Measurements from ENCODE around the gene GNL1.
A peak's percentile ranks its signal among the peaks of the same experiment; 100 is the strongest.
"Not testable (repeated sequence)": the region's sequence is repeated elsewhere in the genome, so short reads cannot be mapped to it uniquely, and the experiment has no call there.

The GNL1 gene

DNA sequence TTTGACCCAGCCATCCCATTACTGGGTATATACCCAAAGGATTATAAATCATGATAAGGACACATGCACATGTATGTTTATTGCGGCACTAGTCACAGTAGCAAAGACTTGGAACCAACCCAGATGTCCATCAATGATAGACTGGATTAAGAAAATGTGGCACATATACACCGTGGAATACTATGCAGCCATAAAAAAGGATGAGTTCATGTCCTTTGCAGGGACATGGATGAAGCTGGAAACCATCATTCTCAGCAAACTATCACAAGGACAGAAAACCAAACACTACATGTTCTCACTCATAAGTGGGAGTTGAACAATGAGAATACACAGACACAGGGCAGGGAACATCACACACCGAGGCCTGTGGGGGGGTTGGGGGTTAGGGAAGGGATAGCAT, 29.8 kb downstream of the GNL1 start:
- not testable (repeated sequence) for DNase-seq

DNA sequence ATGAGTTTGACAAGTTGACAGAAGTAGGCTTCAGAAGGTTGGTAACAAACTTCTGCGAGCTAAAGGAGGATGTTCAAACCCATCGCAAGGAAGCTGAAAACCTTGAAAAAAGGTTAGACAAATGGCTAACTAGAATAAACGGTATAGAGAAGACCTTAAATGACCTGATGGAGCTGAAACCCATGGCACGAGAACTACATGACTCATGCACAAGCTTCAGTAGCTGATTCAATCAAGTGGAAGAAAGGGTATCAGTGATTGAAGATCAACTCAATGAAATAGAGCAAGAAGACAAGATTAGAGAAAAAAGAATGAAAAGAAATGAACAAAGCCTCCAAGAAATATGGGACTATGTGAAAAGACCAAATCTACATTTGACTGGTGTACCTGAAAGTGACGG, 34.3 kb downstream of the GNL1 start:
- DNase-seq, result not testable (repeated sequence)

DNA sequence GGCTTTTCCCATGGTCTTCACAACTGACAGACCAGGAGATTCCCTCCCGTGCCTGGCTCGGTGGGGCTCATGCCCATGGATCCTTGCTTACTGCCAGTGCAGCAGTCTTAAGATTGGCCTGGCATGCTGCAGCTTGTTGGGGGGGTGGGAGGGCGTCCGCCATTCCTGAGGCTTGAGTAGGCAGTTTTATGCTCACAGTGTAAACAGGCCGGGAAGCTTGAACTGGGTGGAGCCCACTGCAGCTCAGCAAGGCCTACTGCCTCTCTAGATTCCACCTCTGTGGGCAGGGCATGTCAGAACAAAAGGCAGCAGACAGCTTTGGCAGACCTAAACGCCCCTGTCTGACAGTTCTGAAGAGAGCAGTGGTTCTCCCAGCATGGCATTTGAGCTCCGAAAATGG, 35.2 kb downstream of the GNL1 start:
- not testable (repeated sequence) for DNase-seq

DNA sequence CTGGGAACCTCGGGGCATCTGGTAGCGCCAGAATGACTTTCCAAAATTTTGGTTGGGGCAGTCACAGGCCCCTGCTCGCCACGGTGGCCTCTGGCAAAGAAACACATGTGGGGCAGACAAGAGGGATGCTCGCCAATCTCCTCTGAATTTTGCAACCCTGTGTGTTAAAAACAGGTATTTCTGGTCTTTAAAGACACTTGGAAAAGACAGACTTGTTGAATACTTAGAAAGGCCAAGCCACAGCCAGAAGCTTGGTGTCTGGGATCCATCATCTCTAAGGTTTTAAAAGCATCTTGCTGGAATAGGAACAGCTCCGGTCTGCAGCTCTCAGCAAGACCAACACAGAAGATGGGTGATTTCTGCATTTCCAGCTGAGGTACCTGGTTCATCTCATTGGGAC, 35.8 kb downstream of the GNL1 start:
- no peak for DNase-seq

DNA sequence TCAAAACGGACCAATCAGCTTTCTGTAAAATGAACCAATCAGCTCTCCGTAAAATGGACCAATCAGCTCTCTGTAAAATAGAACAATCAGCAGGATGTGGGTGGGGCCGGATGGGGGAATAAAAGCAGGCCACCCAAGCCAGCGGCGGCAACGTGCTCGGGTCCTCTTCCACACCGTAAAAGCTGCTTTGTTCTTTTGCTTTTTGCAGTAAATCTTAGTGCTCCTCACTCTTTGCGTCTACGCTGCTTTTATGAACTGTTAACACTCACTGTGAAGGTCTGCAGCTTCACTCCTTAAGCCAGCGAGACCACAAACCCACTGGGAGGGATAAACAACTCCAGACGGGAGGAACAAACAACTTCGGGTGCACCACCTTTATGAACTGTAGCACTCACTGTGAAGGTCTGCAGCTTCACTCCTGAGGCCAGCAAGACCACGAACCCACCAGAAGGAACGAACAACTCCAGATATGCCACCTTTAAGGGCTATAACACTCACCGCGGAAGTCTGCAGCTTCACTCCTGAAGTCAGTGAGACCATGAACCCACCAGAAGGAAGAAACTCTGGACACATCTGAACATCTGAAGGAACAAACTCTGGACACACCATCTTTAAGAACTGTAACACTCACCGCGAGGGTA, 37.7 kb downstream of the GNL1 start:
- not testable (repeated sequence) for DNase-seq

DNA sequence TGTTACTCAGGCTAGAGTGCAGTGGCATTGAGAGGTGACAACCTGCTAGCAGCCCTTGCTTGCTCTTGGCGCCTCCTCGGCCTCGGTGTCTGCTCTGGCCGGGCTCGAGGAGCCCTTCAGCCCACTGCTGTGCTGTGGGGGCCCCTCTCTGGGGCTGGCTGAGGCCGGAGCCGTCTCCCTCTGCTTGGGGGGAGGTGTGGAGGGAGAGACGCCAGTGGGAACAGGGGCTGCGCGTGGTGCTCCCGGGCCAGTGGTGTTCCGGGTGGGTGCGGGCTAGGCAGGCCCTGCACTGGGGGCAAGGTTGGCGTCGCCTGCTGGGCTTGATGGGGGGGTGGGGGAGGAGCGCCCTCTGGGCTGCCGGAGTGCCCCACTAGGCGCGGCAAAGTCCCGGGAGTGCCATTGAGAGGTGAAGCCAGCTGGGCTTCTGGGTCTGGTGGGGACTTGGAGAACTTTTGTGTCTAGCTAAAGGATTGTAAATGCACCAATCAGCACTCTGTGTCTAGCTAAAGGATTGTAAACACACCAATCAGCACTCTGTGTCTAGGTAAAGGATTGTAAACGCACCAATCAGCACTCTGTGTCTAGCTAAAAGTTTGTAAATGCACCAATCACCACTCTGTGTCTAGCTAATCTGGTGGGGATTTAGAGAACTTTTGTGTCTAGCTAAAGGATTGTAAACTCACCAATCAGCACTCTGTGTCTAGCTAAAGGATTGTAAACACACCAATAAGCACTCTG, 38.4 kb downstream of the GNL1 start:
- DNase-seq, result not testable (repeated sequence)

DNA sequence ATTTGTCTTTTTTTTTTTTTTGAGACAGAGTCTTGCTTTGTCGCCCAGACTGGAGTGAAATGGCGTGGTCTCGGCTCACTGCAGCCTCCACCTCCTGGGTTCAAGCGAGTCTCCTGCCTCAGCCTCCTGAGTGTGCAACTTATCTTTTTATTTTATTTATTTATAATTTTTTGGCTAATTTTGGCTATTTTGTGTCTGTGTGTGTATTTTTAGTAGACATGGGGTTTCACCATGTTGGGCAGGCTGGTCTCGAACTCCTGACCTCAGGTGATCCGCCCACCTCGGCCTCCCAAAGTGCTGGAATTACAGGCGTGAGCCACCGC, 39.6 kb downstream of the GNL1 start:
- DNase-seq, result not testable (repeated sequence)

DNA sequence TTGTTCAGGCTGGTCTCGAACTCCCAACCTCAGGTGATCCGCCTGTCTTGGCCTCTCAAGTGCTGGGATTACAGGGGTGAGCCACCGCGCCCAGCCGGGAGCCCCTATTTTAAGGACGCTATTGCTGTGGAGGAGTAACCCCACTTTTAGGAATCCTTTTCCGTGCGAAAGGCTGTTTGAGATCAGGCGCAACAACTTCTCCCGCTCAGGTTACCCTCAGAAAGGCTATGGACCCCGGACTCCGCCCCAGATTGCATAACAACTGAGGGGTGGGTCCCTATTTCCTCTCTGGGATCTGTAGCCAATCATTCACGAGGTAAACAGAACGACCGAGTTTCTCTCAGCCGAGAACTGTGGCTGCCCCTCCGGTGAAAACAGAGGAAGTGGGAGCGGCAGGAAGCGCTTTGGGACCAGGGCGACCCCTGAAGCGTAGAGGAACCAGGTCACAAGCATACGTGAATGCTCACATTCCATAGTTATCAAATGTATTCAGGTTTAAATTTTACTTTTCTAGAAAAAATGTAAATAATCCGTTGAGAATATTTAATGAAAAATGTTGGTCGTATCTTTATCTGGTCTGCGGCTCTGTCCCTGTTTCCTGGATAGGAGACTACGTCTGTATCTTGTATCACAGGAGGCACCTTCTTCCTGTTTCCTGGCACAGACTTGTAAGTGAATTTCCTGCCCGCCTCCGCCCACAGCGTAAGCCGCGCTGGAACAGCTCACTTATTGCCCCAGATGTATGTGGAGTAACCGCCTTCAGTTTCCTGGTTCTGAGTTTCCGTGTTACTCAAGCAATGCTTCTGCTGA, 40.1 kb downstream of the GNL1 start:
- peak; percentile 95 for DNase-seq

DNA sequence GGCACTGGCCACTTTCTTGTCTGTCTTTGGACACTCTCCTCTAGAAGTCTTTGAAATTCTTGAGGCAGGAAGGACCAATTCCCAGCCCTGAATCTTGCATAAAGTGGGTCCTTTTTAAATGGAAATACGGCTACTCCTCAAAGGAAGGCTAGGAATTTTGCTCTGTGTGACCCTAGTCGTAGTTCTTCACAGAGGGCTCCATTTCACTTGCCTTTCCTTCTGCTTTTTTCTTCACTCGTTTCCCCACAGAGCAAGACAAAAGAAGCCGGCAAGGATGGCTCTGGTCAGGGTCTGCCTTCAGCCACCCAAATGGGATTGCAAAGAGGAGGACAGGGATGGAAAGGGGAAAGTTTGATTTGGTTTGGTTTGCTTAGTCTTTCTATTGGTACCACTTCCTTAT, 41.2 kb downstream of the GNL1 start:
- DNase-seq, result no peak

DNA sequence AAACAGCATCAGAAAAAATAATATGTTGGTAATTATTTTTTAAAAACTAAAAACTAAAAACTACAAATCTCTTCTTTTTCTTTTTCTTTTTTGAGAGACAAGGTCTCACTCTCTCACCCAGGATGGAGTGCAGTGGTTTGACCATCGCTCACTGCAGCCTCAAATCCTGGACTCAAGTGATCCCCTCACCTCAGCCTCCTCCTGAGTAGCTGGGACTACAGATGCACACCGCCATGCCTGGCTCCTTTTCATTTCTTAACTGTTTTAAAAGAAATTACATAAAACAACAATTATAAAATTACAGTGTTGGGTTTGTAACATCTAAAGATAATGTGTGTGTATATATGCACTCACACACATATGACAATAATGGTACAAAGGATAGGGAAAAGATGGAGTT, 42.8 kb downstream of the GNL1 start:
- no peak for DNase-seq

DNA sequence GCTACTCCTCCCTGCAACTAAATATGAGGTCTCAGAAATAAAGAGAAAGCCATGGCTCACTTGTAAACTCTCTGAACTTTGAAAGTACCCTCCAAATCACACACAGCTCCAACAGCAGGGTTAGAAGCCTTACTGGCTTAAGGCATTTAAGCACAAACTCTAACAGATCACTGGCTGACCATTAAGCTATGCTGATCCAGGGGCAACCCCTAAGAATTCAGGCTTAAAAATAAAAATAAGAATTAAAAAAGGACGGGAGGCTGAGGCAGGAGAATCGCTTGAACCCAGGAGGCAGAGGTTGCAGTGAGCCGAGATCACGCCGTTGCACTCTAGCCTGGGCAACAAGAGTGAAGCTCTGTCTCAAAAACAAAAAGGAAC, 45.1 kb downstream of the GNL1 start:
- DNase-seq, result no peak

DNA sequence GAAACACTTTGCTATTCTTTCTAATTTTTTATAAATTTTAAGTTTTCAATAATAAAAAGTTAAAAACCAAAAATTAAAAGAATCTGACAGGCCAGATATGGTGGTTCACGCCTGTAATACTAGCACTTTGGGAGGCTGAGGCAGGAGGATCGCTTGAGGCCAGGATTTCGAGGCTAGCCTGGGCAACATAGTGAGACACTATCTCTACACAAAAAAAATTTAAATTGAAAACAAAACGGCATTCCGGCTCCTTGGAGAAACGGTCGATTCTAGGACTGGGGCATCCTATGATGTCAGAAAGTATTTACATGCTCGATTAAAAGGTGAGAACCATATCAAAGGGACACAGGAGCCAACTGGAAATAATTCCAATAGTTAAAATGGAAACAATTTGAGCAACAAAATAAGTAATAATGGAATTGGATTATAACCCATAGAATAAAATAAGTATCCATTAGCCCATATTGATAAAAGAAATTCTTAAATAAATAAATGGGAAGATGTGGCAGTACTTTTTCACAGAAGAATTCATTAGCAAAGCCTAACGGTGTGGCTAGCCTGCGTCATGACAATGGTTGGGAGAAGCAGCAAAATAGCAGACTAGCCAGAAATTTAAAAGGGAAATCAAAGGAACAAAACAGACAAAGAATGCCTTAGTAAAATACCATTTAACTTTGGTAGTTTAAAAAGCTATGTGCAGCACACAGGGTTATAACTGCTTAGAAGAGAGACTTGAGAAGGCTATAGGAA, 45.7 kb downstream of the GNL1 start:
- DNase-seq, result no peak

DNA sequence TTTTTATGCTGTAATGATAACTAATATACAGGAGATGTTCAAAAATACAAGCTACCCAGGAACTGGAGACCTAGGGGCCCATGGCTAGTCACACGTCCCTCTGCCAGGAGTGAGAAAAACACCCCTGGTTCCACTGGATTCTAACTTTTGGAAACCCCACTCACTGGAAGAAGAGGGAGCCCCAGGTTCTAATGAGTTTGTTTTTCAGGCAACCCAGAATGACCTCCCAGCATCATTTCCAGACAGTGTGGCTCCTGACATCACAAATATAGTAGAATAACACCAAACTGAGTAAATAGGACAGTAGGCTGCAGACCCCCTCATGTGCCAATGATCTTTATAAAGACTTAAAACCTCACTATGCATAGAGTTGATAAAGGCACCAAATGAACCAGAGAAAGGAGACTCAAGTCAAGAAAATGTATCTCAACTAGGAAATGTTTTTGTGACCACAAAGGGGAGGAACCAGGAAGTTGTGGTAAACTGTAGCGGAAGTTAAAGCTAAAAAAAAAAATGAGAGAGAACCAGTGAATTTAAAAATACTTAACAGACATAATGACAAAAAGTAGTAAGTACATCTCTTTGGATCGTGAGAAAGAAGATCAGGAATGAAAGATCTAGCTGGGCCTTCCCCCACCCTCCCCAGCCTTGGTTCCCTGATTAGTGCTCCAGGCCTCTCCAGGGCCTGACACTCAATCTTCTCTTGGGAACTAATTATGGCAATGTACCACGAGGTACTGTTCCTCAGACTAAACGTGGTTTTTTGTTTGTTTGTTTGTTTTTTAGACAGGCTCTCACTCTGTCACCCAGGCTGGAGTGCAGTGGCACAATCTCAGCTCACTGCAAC, 47.2 kb downstream of the GNL1 start:
- no peak for DNase-seq

DNA sequence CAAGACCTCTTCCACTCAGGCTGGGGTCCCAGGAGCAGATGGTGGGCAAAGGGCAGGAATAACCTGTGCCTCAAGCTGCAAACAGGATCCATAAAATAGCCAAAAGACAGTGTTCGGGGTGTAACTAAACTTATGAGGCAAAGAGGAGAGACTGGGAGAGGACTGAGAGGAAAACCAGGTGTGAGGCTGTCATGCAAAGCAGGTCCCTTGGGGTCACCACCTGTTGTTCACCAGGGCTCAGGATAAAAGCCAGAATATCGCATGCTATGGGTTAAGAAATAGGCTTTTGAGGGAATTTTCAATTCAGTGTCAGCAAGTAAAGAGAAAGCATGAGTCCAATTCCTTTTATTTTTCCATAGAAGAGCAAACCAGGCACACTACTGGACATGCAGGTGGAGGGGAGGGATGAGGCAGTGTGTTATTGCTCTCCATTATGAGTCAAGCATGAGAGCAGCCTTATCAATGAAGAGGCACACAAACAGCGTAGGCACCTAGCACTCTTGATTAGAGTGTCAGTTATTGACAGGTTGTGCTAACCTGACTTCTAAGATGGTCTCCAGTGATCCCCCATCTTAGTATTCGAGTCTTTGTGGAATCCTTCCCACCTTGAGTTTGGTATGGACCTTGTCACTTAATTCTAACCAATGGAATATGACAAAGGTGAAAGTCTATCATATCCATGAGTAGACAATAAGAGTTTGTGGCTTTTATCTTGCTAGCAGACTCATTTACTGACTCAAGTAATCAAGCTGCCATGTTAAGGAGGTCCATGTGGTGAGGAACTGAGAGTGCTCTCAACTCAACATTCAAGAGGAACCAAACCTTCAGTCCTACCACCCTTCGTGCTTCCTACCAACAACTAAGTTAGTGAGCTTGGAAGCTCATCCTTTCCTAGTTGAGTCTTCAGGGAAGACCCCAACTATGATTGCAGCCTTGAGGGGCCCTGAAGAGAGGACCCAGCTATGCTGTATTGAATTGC, 48.2 kb downstream of the GNL1 start:
- DNase-seq, result no peak

DNA sequence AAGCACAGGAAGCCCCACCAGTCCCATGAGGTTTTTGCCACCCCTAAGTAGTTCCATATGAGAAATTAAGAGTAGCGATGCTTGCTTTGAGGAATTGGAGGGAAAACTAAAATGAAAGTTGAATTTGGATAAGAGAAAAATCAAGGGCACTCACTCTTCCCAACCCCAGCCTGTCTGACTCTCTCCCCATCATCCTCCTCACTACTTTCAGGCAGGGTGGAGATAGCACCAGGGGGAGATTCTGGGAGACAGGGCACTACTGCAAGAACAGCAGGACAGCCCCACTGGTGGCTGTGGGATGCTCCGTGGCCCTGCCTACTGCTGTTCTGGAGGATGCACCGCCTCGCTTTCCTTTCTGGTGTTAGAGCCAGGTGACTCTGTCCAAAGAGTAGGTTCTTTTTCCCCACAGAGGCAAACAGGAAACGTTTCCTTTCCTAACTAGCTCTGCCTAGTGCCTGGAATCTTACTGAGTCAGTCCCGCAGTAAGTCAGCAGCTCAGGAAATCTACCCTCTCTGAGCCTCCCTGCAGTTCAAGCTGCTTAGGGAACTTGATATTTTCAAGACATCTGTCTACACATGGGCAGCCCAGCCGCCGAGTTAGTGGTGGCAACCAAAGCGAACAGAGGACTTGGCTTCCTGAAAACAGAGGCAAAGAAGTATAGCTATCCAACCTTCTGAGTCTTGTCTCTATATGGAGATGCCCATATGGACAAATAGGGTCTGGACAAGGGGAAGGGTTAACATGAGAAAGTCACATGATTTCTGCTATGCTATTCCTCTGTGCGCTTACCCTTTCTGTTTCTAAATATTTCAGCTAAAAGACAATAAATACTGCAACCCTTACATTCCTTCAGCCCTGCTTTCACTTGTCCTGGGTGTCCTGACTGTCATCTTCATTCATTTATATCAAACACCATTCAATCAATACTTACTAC, 55.6 kb downstream of the GNL1 start:
- DNase-seq, result no peak

DNA sequence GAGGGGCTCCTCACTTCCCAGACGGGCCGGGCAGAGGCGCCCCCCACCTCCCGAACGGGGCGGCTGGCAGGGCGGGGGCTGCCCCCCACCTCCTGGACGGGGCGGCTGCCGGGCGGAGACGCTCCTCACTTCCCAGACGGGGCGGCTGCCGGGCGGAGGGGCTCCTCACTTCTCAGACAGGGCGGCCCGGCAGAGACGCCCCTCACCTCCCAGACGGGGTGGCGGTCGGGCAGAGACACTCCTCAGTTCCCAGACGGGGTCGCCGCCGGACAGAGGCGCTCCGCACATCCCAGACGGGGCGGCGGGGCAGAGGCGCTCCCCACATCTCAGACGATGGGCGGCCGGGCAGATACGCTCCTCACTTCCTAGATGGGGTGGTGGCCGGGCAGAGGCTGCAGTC, 57.6 kb downstream of the GNL1 start:
- DNase-seq, result not testable (repeated sequence)

DNA sequence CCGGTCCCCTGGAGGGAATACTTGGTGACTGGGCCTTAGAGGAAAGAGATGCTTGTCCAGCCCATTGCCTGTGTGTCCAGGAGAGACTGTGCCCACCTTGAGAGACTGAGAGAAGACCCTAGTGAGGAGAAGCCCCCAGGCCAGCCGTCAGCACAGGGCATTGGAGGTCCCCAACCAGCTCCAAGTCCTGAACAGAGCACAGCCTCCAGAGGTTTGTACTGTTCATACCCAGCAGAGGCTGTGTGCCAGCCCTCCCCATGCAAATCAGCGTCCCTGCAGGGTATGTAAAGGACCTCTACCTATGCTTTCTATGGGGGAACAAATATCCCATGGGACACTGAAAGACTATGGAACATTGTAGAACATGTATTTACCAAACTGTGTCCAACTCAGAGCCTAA, 58.6 kb downstream of the GNL1 start:
- no peak for DNase-seq

DNA sequence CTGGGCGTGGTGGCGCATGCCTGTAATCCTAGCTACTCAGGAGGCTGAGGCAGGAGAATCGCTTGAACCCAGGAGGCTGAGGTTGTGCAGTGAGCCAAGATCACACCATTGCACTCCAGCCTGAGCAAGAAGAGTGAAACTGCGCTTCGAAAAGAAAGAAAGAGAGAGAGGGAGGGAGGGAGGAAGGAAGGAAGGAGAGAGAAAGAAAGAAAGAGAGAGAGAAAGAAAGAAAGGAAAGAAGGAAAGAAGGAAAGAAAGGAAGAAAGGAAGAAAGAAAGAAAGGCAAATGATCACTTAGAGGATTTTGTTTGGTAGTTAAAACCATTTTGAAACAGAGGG, 59.1 kb downstream of the GNL1 start:
- DNase-seq, result not testable (repeated sequence)

DNA sequence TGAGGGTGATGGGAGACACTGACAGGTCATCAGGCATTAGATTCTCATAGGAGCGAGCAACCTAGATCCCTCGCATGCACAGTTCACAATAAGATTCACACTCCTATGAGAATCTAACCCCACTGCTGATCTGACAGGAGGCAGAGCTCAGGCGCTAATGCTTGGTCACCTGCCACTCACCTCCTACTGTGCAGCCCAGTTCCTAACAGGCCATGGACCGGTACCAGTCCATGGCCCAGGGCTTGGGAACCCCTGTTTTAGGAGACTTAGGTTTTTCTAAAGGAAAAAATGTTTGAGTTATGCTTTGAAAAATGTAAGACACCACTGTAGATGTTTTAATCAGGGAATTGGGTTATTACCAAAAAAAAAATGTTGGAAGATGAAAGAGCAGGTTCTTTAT, 60.3 kb downstream of the GNL1 start:
- DNase-seq, result no peak

DNA sequence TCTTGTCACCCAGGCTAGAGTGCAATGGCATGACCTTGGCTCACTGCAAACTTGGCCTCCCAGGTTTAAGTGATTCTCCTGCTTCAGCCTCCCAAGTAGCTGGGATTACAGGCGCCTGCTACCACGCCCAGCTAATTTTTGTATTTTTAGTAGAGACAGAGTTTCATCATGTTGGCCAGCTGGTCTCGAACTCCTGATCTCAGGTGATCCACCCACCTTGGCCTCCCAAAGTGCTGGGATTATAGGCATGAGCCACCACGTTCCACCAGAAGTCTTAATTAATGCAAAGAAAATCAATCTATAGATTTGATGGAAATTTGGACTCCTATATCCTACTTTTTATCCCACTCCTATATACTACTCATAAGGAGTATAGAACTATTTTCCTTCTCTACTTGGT, 61.2 kb downstream of the GNL1 start:
- DNase-seq, result not testable (repeated sequence)

All from CD4-positive, alpha-beta T cell treated with Interleukin-15 for 1 hour (primary cell).